HG03457 (cell line): ENCODE measurements around the gene MB21D2.
"Not testable (repeated sequence)": the region's sequence is repeated elsewhere in the genome, so short reads cannot be mapped to it uniquely, and the experiment has no call there.

Experiments
- ATAC-seq: cut with Tn5 transposase; IDR thresholded peaks from one replicate; pipeline ENCODE4 v1.9.1; 2021; ENCODE audit warnings: moderate number of reproducible peaks; ENCODE audit not compliant: unreplicated experiment

Gene MB21D2

DNA sequence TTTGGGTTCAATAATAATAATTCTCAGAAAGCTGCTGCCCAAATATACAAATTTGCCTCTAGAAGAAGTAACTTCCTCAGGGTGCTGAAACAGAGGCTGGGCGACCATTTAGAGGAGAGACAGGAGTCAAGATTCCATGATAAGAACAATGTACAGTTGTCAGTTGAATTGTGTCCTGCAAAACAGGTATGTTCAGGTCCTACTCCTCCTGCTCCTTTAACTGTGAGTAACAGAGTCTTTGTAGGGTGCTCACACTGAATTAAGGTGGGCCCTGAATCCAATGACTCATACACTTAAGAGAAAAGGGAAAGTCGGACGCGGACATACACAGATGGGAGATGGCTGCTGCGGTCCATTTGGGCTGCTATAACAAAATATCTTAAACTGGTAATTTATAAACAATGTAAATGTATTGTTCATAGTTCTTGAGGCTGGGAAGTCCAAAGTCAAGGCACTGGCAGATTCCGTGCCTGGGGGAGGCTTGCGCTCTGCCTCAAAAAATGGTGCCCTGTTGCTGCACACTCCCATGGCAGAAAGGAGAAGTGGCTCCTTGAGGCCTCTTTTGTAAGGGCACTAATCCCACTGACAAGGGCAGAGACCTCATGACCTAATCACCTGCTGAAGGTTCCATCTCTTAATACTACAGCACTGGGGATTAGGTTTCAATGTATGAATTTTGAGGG lies 55.1 kb downstream of the MB21D2 start:
- no peak for ATAC-seq

DNA sequence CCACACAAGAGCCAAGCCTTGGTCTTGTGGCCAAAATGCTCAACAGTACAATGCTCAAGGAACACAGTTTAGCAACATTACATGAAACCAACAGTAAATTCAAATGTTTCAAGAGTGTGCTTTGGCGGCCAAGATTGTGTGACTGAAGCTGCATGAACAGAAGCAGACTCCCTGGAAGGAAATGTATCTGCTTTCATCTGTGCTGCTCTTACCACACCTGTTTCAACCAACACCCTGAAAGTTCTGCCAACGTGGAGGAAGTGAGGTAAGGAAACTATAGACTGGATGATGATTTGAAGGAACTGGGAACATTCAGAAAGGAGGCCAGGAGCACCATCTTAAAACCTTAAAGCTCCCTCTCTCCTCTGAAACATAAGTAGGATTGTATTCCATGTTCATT lies 55.7 kb downstream of the MB21D2 start:
- no peak for ATAC-seq

DNA sequence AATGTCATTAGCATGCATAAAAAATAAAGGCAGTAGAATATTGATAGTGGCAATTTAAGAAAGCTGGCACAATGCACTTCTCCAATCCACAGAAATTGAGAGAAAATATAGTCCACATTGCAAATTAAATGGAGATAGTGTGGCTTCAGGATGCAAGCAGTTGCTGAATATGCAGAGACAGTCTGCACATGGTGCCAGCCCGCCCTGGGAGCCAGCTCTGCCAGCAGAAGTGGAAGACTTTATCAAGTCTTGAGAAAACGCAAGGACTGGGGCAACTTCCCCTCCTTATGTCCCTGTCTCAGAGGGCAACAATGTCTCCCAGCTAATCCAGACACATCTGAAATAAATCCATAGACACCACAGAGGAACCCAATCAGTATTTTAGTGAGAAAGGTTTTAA lies 57.2 kb downstream of the MB21D2 start:
- ATAC-seq = no peak

DNA sequence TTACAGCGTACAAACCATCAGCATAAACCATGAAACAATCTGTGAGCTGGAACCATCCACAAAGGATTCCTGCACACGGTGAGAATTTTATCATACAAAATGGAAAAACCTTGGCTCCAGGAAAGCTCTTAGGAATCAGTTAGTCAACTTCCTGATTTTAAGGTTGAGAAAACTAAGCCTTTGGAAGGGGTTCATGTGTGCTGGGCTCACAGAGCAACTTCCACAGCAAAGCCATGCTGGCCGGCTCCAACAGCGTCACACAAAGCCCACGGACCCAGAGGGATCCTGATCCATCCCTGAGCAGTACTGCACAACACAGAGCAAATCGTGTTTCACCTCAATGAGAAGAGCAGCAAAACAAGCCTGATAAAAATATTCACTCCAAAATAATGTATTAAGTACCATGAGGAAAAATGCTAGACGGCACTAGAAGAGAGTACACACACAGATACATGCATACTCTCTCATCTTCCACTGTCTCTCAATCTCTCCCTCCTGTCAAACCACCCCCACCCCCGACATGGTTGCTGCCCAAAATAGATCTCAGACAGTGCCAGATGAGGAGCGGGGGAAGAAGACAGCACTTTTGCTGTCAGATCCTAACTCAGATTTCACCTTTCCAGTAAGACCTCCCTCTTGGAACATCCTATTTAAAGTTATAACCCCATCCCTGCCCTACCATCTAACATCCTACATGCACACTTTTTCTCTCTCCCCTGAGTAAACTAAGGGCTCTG lies 58.6 kb downstream of the MB21D2 start:
- ATAC-seq = no peak

DNA sequence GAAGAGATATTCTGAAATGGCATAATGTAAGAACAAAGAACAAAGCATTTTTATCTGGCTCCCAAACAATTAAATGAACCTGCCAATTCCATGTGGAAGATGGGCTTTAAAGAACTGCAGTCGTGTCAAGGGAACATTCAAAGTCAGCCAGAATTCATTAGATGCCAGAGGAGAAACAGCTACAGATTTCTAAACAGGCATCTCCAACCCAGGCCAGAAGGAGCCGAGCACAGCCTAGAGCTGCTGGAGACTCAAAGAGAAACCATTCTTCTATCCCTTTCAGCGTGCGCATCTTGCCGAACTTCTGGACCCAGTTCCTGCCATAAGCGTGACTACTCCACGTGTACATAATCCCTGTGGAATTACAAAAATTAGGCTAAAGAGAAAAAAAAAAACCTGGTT lies 60.4 kb downstream of the MB21D2 start:
- ATAC-seq = no peak

DNA sequence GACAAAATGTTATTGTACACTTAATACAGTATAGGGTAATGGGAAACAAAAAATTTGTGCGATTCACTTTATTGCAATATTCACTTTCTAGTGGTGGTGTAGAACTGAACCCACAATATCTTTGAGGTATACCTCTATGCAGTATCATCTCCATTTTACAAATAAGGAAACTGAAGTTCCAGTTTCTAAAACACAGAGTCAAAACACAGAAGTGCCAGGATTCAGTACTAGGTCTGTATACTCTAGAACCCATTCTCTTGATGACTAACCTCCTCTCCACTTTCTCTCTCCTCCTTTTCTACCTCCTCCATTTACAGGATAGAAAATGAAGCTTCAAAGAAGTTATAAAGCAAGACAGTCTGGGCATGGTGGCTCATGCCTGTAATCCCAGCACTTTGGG lies 62.2 kb downstream of the MB21D2 start:
- no peak for ATAC-seq

DNA sequence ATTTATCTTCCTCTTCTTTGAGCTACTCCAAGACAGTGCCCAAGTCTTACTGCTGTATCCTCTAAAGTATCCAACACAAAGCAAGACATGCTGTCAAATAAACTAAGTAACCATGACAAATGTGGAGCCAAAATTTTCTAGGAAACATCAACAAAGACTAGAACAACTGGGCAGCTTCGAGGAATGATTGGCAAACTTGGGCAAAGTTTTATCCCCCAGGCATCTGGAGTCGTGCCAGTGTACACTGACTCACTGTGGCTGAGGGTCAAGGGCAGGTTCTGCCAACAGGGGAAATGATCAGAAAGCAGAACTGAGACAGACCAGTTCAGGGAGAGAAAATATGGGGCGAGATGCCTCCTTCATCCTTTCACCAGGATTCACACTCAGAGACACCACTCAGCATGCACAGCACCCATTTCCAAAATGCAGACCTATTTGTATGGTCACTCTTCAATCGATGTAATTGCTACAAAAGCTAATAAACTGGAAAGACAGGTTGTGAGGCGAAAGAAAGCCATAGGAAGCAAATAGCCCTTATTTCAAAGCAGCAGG lies 65.8 kb downstream of the MB21D2 start:
- no peak for ATAC-seq

DNA sequence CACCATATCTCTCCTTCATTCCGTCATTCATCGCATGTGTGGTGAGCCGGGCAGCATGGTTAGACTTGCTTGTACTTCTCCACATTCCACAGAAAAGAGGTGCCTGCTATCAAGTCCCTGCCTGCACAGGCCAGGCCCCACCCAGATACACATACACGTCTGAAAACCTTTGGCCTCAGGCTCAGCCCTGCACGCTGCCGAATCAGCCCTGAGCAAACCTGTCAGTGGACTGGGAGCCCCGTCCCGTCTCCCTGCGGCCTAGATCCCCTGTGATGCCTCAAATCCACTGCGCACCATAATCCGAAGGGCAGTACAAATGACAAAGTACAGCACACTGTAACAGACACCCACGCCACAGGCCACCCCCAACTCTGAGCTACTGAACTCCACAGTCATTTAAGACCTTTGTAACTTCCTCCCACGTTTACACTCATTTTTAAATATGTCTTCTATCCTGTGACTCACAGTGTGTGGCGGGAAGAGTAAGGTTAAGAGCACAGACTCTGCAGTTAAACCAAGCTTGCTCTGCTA lies 67.1 kb downstream of the MB21D2 start:
- ATAC-seq = no peak

DNA sequence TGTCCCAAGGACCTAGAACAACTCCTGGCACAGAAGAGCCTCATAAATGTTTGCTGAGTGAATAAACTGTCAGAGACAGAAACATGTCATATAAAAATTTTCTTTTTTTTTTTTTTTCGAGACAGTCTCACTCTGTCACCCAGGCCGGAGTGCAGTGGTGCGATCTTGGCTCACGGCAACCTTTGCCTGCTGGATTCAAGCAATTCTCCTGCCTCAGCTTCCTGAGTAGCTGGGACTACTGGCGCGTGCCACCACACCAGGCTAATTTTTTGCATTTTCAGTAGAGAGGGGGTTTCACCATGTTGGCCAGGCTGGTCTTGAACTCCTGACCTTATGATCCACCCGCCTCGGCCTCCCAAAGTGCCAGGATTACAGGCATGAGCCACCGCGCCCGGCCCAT lies 67.8 kb downstream of the MB21D2 start:
- not testable (repeated sequence) for ATAC-seq

DNA sequence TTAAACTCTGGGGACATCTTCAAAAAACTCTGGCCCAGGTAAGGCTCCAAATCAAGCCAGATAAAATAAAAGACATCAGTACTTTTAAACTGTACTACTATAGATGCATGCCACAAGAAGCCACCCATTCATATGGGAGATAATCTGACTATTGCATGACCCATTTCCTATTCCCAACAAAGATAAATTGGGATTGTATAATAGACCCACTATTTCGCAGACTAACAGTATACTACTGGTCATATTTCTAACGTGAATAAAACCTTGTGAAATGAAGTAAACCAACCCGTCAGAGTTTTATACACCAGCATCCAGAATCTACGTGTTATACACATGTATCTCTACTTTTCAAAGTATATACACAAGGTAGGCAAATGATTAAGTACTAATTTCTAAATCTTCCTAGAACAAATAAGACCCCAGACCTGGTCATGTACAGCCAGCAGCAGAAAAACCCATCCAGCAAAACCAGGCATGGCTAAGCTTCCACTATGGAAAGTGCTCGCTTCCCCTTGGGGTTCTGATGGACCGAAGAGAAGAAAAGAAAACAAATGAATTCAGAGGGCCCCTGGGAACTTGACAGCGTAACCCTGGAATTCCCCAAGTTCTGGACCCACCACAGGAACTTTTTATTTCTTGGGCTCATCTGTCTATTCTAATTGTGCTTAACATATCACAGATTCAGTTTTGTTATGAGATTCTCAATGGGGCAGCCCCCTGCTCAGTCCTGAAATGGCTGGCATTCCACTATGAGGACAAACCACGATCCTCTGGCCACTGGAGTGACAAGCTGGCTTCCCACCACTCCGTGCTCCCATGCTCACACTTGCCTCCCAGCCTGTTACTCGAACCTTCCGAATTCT lies 69.1 kb downstream of the MB21D2 start:
- ATAC-seq = no peak

DNA sequence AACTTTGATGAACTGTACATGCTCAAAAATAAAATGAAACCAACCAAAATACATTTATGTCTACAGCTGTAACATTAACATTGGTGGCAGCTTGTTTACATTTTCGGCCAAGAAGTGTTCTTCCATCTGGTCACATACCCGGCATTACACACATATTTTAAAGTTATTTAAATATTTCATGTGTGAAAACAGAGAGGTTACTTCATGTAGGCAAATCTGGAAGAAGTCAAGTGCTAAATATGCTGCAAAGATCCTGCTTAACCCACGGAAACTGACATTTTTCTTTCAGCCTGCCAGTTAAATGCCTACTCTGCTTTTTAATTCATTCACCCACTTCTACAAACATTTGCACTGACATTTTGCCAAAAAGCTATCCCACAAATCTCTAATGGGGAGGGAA lies 69.7 kb downstream of the MB21D2 start:
- ATAC-seq = no peak

DNA sequence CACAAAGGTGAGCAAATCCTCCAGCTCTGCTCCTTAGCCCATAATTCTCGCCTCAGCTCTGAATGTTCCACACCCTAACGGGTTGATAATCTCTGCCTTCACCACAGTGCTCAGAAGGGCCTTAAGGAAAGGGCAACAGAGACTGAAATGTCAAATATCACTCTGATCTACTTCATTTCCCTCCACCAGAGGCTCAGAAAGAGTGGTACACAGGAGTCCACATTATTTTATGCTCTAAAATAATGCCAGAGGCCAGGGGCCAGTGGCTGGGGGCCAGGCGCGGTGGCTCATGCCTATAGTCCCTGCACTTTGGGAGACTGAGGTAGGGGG lies 72.2 kb downstream of the MB21D2 start:
- no peak for ATAC-seq

DNA sequence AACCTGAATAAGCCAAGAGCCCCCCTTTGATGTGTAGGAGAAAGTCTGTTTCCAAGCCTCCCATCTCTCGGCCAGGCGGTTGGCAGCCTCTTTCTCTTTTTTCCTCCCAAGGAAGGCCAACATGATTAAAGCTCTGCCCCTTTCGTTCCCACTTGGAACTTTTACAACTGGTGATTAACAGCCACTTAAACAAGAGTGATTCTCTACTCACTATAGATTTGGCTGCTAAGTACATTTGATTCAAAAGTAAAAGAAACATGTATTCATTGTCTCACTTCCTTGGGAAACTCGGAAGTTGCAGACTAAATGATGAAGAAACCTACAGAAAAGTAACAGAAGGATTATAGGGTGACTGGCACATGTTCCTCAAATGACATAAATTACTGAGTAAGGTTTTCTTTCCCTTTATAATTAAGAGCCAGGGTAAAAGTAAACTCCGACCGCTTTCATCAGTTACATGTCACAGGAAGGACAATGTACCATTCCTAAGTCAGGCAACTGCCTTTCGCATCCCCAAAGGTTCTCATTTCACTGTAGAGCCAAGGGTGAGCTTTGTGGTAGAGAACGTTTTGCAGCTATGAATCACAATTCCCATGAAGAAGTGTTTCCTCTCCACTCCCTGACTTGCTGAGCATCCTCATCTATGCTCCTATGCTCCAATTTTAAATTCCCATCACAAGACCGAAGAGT lies 72.7 kb downstream of the MB21D2 start:
- ATAC-seq = no peak

DNA sequence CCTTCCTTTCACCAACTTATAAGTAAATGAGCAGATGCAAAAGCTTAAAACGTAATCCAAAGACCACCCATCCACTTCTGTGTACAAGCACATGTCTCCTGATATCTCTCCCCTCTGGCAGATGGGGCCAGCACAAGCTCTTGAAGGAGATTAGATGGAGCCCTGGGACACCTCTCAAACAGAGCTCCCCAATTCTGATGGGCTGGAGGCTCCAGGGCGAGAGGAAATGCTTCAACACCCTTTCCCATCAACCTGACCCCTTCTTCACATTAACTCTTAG lies 73.2 kb downstream of the MB21D2 start:
- no peak for ATAC-seq

DNA sequence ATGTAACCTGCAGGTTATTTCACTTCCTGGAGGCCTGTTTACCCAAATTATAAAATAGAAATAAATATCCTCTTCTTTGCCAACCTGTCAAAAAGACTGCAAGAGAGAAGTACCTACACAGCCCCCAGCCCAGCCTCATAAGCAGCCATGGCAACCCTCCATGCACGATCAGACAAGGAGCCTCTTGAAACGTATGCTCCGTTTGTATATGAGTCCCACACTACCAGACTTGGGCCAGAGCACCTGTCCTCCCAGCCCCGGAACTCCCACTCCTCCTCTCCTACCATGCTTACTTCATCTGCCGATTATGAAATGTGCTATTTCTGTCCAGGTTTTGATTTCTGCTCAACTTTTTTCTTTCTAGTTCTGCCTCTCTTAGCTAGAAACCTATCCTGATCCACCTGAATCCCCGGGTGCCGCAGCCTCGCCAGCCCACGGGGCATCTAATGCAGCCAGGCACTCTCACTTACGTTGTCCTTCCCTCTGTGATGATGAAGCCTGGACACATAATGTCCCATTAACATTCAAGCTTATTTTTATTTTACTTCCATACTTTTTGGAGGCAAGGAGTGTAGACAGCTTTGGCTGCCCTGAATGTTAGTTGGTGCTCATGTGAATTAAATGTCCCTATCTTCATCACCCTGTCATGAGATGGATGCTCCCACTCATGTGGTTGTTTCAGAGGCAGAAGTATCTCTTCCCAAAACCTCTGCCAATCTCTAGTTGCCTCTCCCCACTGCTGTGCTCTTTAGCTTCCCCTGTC lies 73.8 kb downstream of the MB21D2 start:
- no peak for ATAC-seq

DNA sequence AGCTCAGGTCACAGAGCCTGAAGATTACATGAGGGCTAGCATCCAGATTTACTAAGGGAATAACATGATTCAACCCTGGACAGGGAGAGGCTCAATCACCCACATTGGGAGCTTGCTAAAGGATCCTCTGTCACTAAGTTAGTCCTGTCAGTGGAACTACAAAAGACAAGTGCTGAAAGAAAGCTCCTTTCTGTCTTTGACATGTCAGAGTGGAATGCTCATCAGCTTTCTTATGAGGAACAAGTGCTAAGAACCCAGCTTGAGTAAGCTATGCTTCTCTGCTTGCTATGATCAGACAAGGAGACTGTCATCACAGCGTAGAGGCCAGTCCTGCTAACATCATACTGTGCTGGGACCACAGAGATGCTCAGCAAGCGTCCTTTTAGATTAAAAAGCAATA lies 74.5 kb downstream of the MB21D2 start:
- no peak for ATAC-seq

DNA sequence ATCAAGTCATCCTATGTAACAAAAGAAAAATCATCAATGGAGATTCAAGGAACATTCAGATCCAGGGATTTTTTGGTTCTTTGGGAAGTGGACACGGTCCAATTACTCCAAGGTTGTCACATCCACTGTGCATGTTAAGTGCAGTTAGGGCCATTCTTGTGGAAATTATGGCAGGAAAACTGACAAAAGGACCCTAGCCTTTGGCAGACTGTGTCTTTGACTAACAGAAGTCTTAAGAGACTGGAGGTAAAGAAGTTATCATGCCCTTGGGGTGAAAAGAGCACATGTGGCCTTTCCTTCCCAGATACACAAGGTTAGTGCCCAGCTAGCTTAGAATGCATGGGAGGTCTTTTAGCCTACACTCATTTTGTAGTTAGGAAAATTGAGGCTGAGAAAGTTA lies 74.9 kb downstream of the MB21D2 start:
- no peak for ATAC-seq

DNA sequence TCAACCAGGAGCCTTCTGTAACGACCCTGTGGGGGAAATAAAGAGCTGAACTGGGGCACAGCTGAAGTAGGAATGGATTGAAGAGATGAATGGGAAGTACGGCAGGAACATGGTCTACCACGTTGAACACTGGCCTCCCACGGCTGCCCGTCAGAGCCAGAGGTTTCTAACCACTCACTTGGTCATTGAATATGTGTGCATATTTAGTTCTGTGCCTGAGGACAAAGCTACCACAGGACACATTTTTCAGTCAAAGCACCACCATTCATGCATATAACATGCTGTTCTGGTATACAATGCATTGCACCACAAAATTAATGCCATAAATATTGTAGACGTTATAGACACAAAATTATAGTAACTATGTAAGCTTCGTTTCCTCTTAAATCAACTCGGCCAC lies 75.5 kb downstream of the MB21D2 start:
- no peak for ATAC-seq

DNA sequence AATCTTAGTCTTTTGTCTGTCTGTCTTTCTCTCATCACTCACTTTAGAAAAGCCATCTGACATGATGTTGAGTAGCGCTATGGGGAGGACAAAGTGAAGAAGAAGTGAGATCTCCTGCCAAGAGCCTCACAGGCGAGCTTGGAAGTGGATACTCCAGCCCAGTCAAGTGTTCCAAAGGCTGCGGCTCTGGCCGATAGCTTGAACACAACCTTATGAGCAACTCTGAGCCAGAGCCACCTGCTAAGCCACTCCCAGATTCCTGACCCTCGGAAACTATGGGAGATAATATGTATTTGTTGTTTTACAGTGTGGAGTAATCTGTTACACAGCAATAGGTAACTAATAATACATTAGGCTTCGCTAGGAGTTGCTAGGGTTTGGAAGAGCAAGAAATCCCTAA lies 76.2 kb downstream of the MB21D2 start:
- no peak for ATAC-seq

DNA sequence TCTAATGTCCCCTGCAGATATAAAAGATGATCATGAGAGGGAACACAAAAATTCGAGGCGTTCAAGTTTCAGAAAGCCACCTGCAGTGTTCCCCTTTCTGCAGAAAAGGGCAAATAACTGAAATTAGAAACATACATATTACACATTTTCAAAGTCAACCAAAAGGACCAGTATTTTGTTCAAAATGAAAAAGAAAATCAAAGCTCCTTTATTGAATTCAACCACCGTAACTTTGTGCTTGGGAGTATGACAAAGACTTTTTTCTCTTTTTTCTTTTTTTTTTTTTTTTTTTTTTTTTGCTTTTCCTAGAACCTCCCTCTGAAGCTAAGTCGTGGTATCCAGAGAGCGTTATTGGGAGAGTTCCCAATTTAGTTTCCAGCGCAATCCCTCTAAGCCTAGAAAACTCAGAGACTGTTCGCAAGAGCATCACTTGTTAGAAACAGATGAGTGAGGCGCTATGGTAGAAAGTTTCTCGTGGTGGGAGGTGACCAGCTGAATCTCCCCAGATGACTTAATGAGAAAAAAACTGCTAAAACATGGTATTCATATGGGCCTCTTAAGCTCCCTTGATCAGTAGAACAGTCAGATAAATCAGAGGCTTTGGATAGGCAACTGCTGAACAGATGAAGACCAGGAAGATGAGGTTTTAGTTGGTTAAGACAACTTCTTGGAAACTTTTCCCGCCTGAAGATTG lies 77.4 kb downstream of the MB21D2 start:
- ATAC-seq = no peak
